OCI-LY3 (cell line): Measurements from ENCODE around the gene TMEM9B.
"Not testable (repeated sequence)": the region's sequence is repeated elsewhere in the genome, so short reads cannot be mapped to it uniquely, and the experiment has no call there.

Experiments used
- H2AFZ ChIP-seq: fragments of 200-600, 300-600 bp; shearing (Covaris generic); 2 replicates; pipeline ENCODE4 v1.6.0; 2014; ENCODE audit warnings: antibody characterized with exemption, low read depth, low read length
- H3K27ac ChIP-seq: fragments of 200-600, 300-600 bp; sonication (generic); 2 replicates; pipeline ENCODE4 v1.5.1; 2014; ENCODE audit warnings: mild to moderate bottlenecking, low read length, moderate library complexity, mixed read lengths
- H3K27me3 ChIP-seq: fragments of 200-600, 300-600 bp; sonication (generic); 2 replicates; pipeline ENCODE4 v1.6.1; 2014; ENCODE audit warnings: low read depth, low read length, mixed read lengths
- H3K36me3 ChIP-seq: fragments of 200-600, 300-600 bp; sonication (generic); replicated peaks from 2 replicates; pipeline ENCODE3; 2014; ENCODE audit warnings: low read depth, low read length, mixed read lengths
- H3K4me1 ChIP-seq: fragments of 300-600, 200-600 bp; sonication (generic); 2 replicates; pipeline ENCODE4 v1.6.1; 2014; ENCODE audit warnings: low read length, mixed read lengths
- H3K4me2 ChIP-seq: fragments of 200-600, 300-600 bp; sonication (generic); 2 replicates; pipeline ENCODE4 v1.6.1; 2014; ENCODE audit warnings: low read length, mixed read lengths
- H3K4me3 ChIP-seq: fragments of 300-600, 200-600 bp; sonication (generic); 2 replicates; pipeline ENCODE4 v1.5.1; 2014; ENCODE audit warnings: antibody characterized with exemption, mild to moderate bottlenecking, low read length, moderate library complexity
- H3K79me2 ChIP-seq: fragments of 300-600, 200-600 bp; shearing (Covaris generic); 2 replicates; pipeline ENCODE4 v1.6.1; 2014; ENCODE audit warnings: mild to moderate bottlenecking, low read length, mixed read lengths
- H3K9ac ChIP-seq: fragments of 300-600, 200-600 bp; shearing (Covaris generic); 2 replicates; pipeline ENCODE4 v1.6.0; 2014; ENCODE audit warnings: mild to moderate bottlenecking, low read length, moderate library complexity
- H3K9me3 ChIP-seq: fragments of 200-600, 300-600 bp; shearing (Covaris generic); 2 replicates; pipeline ENCODE4 v1.6.1; 2014; ENCODE audit warnings: low read length, mixed read lengths; ENCODE audit not compliant: insufficient read depth
- H4K20me1 ChIP-seq: fragments of 200-600, 300-600 bp; sonication (generic); 2 replicates; pipeline ENCODE4 v1.6.1; 2016; ENCODE audit warnings: low read length, mixed read lengths; ENCODE audit not compliant: insufficient read depth
- EZH2phosphoT487 ChIP-seq: fragments of 200-600 bp; shearing (Covaris generic); IDR thresholded peaks from 2 replicates; pipeline ENCODE4 v1.6.1; 2018; ENCODE audit warnings: antibody characterized with exemption, mixed run types, low read depth
- TF ChIP-seq, protein P1 (sequence below): fragments of 200-600, 300-600 bp; sonication (generic); IDR thresholded peaks from 2 replicates; pipeline ENCODE4 v1.5.1; 2014; ENCODE audit warnings: antibody characterized with exemption, low read length, low read depth

The TMEM9B gene

GRCh38 chr11:8937659-8938058 is 26.6 kb downstream of the TMEM9B start:
- no peaks in the 10 kb centered on the region for H3K79me2 ChIP-seq
- TF ChIP-seq, protein P1, sequence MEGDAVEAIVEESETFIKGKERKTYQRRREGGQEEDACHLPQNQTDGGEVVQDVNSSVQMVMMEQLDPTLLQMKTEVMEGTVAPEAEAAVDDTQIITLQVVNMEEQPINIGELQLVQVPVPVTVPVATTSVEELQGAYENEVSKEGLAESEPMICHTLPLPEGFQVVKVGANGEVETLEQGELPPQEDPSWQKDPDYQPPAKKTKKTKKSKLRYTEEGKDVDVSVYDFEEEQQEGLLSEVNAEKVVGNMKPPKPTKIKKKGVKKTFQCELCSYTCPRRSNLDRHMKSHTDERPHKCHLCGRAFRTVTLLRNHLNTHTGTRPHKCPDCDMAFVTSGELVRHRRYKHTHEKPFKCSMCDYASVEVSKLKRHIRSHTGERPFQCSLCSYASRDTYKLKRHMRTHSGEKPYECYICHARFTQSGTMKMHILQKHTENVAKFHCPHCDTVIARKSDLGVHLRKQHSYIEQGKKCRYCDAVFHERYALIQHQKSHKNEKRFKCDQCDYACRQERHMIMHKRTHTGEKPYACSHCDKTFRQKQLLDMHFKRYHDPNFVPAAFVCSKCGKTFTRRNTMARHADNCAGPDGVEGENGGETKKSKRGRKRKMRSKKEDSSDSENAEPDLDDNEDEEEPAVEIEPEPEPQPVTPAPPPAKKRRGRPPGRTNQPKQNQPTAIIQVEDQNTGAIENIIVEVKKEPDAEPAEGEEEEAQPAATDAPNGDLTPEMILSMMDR: no peak
- TF ChIP-seq EZH2phosphoT487: no peak
- no peak overlapping the region for H3K27ac ChIP-seq
- H4K20me1 ChIP-seq: no peaks in the 10 kb centered on the region
- no peaks in the 10 kb centered on the region for H3K36me3 ChIP-seq
- H3K4me1 ChIP-seq: no peaks in the 10 kb centered on the region
- no peak overlapping the region for H3K4me2 ChIP-seq
- no peaks in the 10 kb centered on the region for H3K27me3 ChIP-seq
- H3K9me3 ChIP-seq: no peaks in the 10 kb centered on the region
- H2AFZ ChIP-seq: no peak overlapping the region
- no peak overlapping the region for H3K9ac ChIP-seq
- H3K4me3 ChIP-seq: no peak overlapping the region

DNA sequence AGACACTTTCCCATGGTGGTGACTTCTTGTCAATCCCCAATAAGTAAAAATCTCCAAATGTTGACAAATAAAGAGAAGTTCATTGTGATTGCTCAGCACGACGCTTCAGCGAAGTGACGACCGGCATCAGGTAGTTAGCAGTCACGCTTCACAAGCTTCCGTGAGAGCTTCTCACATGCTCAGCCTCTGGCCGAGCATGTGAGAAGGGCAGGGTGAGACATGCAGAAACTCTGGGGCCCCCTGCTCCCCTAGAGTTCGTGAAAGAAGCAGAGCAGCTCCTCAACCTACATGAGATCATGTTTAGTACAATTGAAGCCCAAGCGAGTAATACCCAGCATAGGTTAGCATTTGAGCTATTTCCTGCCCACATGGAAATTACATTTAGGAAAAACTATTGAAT is 27.1 kb downstream of the TMEM9B start:
- Histone ChIP-seq H3K36me3 (no peaks in the 10 kb centered on the region), H3K27me3 (no peaks in the 10 kb centered on the region), H2AFZ (no peak overlapping the region), H3K79me2 (no peaks in the 10 kb centered on the region), H4K20me1 (no peaks in the 10 kb centered on the region), H3K9me3 (no peaks in the 10 kb centered on the region), H3K4me3 (no peak overlapping the region), H3K27ac (no peak overlapping the region), H3K9ac (no peak overlapping the region), H3K4me1 (no peaks in the 10 kb centered on the region), H3K4me2 (no peak overlapping the region)
- TF ChIP-seq EZH2phosphoT487: no peak
- TF ChIP-seq, protein P1: no peak

DNA sequence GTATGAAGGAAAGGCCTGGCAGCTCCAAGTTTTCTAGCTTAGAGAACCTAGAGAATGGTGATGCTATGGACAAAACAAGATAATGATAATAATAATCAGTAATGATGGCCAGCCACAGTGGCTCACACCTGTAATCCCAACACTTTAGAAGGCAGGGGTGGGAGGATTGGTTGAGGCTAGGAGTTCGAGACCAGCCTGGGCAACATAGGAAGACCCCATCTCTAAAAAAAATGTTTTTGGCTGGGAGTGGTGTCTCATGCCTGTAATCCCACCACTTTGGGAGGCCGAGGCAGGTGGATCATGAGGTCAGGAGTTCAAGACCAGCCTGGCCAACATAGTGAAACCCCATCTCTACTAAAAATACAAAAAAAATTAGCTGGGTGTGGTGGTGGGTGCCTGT is 28.5 kb downstream of the TMEM9B start:
- not testable (repeated sequence) for H3K9me3 ChIP-seq, H3K27me3 ChIP-seq, H3K36me3 ChIP-seq, H3K27ac ChIP-seq, H3K4me3 ChIP-seq, H3K79me2 ChIP-seq, H3K4me1 ChIP-seq, H2AFZ ChIP-seq, H3K4me2 ChIP-seq, H4K20me1 ChIP-seq, H3K9ac ChIP-seq

GRCh38 chr11:8934742-8935488 is 29.3 kb downstream of the TMEM9B start:
- no peak overlapping the region for H2AFZ ChIP-seq
- no peaks in the 10 kb centered on the region for H3K27me3 ChIP-seq
- no peaks in the 10 kb centered on the region for H3K79me2 ChIP-seq
- no peak overlapping the region for H3K27ac ChIP-seq
- H3K4me1 ChIP-seq: no peaks in the 10 kb centered on the region
- no peak overlapping the region for H3K9ac ChIP-seq
- H3K9me3 ChIP-seq: no peaks in the 10 kb centered on the region
- no peak overlapping the region for H3K4me2 ChIP-seq
- no peaks in the 10 kb centered on the region for H3K36me3 ChIP-seq
- no peak overlapping the region for H3K4me3 ChIP-seq
- H4K20me1 ChIP-seq: no peaks in the 10 kb centered on the region
- TF ChIP-seq EZH2phosphoT487: no peak
- TF ChIP-seq, protein P1: no peak
